ENCODE results near the gene RBFOX2.

DNA sequence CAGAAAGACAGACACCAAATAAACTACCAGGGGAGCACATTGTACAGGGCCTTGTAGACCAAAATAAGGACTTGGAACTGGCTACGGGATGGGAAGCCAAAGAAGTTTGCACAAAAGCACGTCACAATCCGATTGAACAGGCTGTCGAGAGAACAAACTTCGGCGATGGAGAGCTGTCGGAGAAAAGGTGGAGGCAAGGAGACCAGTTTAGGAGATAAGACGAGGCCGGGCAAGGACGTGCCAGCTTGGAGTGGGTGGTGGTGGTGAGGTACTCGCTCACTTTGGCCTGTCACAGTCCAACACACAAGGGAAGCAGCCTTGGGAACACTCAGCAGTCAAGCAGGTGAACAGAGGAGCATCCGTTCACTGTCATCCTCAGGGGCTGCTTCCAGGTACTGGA is 291.9 kb downstream of the RBFOX2 start:
- no peak for TF ChIP-seq HOXA7 (CRISPR knock-in tag; IDR thresholded peaks at IDR 0.05)
- TF ChIP-seq RAD21 (conservative IDR thresholded peaks at IDR 0.05 in 1 of 2, IDR thresholded peaks at IDR 0.05 in 1 of 2), result no peak
- TF ChIP-seq, protein P1, sequence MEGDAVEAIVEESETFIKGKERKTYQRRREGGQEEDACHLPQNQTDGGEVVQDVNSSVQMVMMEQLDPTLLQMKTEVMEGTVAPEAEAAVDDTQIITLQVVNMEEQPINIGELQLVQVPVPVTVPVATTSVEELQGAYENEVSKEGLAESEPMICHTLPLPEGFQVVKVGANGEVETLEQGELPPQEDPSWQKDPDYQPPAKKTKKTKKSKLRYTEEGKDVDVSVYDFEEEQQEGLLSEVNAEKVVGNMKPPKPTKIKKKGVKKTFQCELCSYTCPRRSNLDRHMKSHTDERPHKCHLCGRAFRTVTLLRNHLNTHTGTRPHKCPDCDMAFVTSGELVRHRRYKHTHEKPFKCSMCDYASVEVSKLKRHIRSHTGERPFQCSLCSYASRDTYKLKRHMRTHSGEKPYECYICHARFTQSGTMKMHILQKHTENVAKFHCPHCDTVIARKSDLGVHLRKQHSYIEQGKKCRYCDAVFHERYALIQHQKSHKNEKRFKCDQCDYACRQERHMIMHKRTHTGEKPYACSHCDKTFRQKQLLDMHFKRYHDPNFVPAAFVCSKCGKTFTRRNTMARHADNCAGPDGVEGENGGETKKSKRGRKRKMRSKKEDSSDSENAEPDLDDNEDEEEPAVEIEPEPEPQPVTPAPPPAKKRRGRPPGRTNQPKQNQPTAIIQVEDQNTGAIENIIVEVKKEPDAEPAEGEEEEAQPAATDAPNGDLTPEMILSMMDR (IDR thresholded peaks at IDR 0.05), result no peak
- no peak for TF ChIP-seq TP53 (CRISPR knock-in tag; IDR thresholded peaks at IDR 0.05)
- TF ChIP-seq ESRRA (IDR thresholded peaks at IDR 0.05; ENCODE audit: borderline replicate concordance, low read length), result no peak
- no peak for TF ChIP-seq RCOR1 (IDR thresholded peaks at IDR 0.05; ENCODE audit: low read depth, low read length)
- no peak for TF ChIP-seq RFX5 (IDR thresholded peaks at IDR 0.05)
